GM19372 (cell line): Measurements from ENCODE around the gene TTLL11.

ENCODE experiments used
- ATAC-seq: cut with Tn5 transposase; IDR thresholded peaks from one replicate; pipeline ENCODE4 v1.9.1; 2021; ENCODE audit warnings: mild to moderate bottlenecking, low read depth, moderate library complexity; ENCODE audit not compliant: unreplicated experiment

Gene TTLL11

GRCh38 chr9:121822093-121823085 lies 270.7 kb downstream of the TTLL11 start:
- no peak for ATAC-seq

GRCh38 chr9:121821326-121821725 lies 271.8 kb downstream of the TTLL11 start:
- ATAC-seq: no peak

- no peak for ATAC-seq
These were observed 272.7 kb downstream of the TTLL11 start for GRCh38 chr9:121820286-121821005.

GRCh38 chr9:121819428-121820231 lies 273.5 kb downstream of the TTLL11 start:
- no peak for ATAC-seq

- no peak for ATAC-seq
These were observed 274.2 kb downstream of the TTLL11 start for GRCh38 chr9:121818841-121819427.

- ATAC-seq: no peak
These were observed 275.0 kb downstream of the TTLL11 start for GRCh38 chr9:121818016-121818661.

GRCh38 chr9:121817476-121817875 lies 275.6 kb downstream of the TTLL11 start:
- no peak for ATAC-seq

GRCh38 chr9:121816845-121817450 lies 276.2 kb downstream of the TTLL11 start:
- ATAC-seq: no peak

- ATAC-seq: no peak
These were observed 276.7 kb downstream of the TTLL11 start for GRCh38 chr9:121816449-121816817.

- no peak for ATAC-seq
These were observed 277.3 kb downstream of the TTLL11 start for GRCh38 chr9:121815546-121816448.

- no peak for ATAC-seq
These were observed 278.0 kb downstream of the TTLL11 start for GRCh38 chr9:121815084-121815483.

- no peak for ATAC-seq
These were observed 278.5 kb downstream of the TTLL11 start for GRCh38 chr9:121814594-121814993.

GRCh38 chr9:121813519-121814210 lies 279.4 kb downstream of the TTLL11 start:
- ATAC-seq: no peak

GRCh38 chr9:121812159-121812735 lies 280.9 kb downstream of the TTLL11 start:
- no peak for ATAC-seq

GRCh38 chr9:121811751-121812150 lies 281.4 kb downstream of the TTLL11 start:
- ATAC-seq: no peak

- ATAC-seq: no peak
These were observed 282.0 kb downstream of the TTLL11 start for GRCh38 chr9:121811140-121811539.

- no peak for ATAC-seq
These were observed 282.6 kb downstream of the TTLL11 start for GRCh38 chr9:121810489-121810888.
